ENCODE data around the gene TTYH3. TPM values are rescaled to one million over a fixed set of nuclear protein-coding genes. Genes with fewer than 3 reads are reported as not detected.

Gene TTYH3, protein sequence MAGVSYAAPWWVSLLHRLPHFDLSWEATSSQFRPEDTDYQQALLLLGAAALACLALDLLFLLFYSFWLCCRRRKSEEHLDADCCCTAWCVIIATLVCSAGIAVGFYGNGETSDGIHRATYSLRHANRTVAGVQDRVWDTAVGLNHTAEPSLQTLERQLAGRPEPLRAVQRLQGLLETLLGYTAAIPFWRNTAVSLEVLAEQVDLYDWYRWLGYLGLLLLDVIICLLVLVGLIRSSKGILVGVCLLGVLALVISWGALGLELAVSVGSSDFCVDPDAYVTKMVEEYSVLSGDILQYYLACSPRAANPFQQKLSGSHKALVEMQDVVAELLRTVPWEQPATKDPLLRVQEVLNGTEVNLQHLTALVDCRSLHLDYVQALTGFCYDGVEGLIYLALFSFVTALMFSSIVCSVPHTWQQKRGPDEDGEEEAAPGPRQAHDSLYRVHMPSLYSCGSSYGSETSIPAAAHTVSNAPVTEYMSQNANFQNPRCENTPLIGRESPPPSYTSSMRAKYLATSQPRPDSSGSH
- total RNA-seq = 43.2 and 131 TPM in 2 replicates

GRCh38 chr7:2631946-2632732 lies at the start of gene TTYH3:
Gene TTYH3 (plus strand): TSS chr7:2631986. CDS start chr7:2632156, 170 bp downstream.

GRCh38 chr7:2687881-2688318 lies 56.1 kb downstream of the TTYH3 start, which contains the start of gene AMZ1:
Gene AMZ1 (plus strand): TSS chr7:2688202. CDS start chr7:2700452, 12,250 bp downstream.

Other genes with a start within 250 kb of the TTYH3 start
- gene CHST12, start 228.4 kb upstream of the TTYH3 start, total RNA-seq = 3.7 and 12.8 TPM in 2 replicates
- gene GRIFIN, start 155.6 kb upstream of the TTYH3 start, total RNA-seq = not detected in 2 replicates
- 6.3 and 32.2 TPM in 2 replicates for gene LFNG, start 112.2 kb upstream of the TTYH3 start, total RNA-seq
- 20.6 and 22.0 TPM in 2 replicates for gene BRAT1, start 76.5 kb upstream of the TTYH3 start, total RNA-seq
- 3.2 and 6.9 TPM in 2 replicates for gene IQCE, start 73.0 kb upstream of the TTYH3 start, total RNA-seq
- gene AMZ1, start 56.2 kb downstream of the TTYH3 start, total RNA-seq = under 0.01 and 0.06 TPM in 2 replicates
- 13.3 and 78.5 TPM in 2 replicates for gene GNA12, start 212.3 kb downstream of the TTYH3 start, total RNA-seq